Uterus (tissue), 2 donors: ENCODE data around the gene DCHS2.

Source experiments
- POLR2A ChIP-seq, 2 donors: fragments of 450-650 bp; IDR thresholded peaks; one replicate each; pipeline ENCODE4 v1.6.1; 2016; ENCODE audit warnings: antibody characterized with exemption in 2 of 2, mild to moderate bottlenecking in 1 of 2, moderate library complexity in 1 of 2
- TF ChIP-seq, protein P1 (sequence below), 4 experiments: fragments of 200-600 bp in 2 of 4; fragments of 450-650 bp in 2 of 4; sonication (generic) in 2 of 4; IDR thresholded peaks; one replicate each; pipeline ENCODE4 v1.5.1; 2016 to 2019; ENCODE audit warnings: antibody characterized with exemption in 4 of 4, mild to moderate bottlenecking in 2 of 4, moderate library complexity in 1 of 4

DNA sequence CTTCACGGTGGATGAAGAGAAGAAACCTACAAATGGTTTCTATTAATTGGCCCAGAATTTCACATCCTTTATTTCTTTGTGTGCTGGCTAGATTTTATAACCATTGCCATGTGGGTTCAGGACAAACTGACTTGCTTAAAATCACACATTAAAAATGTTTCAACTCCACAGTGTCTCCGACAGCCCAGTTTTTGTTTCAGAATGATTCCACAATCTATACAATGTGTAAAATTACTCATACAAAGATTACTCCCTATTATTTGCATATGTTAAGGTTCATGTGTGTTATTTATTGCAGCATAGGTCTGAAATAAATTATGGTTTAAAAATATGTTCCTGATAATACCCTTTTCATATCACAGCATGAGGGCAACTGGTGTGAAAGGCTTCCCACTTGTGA, 20.6 kb downstream of the DCHS2 start:
- TF ChIP-seq, protein P1, sequence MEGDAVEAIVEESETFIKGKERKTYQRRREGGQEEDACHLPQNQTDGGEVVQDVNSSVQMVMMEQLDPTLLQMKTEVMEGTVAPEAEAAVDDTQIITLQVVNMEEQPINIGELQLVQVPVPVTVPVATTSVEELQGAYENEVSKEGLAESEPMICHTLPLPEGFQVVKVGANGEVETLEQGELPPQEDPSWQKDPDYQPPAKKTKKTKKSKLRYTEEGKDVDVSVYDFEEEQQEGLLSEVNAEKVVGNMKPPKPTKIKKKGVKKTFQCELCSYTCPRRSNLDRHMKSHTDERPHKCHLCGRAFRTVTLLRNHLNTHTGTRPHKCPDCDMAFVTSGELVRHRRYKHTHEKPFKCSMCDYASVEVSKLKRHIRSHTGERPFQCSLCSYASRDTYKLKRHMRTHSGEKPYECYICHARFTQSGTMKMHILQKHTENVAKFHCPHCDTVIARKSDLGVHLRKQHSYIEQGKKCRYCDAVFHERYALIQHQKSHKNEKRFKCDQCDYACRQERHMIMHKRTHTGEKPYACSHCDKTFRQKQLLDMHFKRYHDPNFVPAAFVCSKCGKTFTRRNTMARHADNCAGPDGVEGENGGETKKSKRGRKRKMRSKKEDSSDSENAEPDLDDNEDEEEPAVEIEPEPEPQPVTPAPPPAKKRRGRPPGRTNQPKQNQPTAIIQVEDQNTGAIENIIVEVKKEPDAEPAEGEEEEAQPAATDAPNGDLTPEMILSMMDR (IDR thresholded peaks at IDR 0.05), result no peak
- TF ChIP-seq POLR2A (IDR thresholded peaks at IDR 0.05), result no peak
